HG02759 (cell line): ENCODE data around the gene COL27A1.

Experiments used
- ATAC-seq: cut with Tn5 transposase; IDR thresholded peaks from one replicate; pipeline ENCODE4 v1.9.1; 2021; ENCODE audit warnings: mild to moderate bottlenecking, moderate library complexity; ENCODE audit not compliant: unreplicated experiment

Gene COL27A1

DNA sequence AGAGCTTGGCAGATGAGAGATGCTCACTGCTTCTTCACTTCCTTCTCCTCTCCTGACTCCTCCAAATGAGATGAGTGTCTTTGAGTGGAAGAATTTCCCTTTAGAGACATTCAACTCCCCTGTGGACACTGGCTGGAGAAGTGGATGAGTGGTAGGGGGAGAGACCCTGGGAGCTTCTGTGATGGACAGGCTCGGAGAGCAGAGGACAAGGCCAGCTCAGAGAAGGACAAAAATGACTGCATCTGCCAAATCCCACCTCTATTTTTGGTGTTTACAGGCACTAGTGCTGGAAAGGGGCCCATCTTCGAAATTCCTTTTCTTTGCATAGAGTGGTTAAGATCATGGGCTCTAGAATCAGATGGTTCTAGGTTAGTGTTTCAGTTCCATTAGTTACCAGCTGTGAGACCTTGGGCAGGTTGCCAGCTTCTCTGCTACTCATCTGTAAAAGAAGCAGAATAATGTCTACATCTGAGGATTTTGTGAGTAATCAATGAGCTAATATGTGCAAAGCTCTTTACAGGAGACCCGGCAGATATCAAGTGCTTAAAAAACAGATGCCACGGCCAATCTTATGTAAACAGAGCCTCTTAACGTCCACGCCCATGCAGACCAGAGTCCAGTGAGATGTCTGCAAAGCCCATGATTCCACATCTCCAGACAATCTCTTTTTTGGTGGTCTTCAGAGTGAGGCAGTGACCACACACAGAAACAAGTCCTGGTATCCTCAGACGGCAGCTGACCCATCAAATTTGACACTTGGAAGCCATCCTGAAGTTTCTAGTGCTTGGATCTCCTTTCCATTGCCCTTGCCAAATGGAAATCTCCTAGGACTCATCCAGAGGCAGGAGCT lies 13.6 kb upstream of the COL27A1 start:
- ATAC-seq: no peak

DNA sequence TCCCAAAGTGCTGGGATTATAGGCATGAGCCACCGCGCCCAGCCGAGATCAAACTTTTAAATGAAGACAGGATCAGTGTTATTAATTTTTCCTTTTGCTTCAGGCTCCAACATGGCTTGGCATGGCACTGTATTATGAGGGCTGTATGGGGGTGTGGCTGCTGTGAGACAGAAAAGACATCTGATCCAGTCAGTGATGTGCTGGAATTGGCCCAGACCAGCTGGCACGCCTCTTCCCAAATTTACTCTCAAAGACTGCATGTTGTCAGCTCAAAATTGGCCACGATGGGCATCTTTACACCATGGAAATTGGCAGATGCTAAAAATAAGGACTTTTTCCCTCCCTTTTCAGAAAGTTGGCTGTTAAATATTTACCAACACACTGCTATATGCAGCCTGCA lies 12.1 kb upstream of the COL27A1 start:
- ATAC-seq: no peak

DNA sequence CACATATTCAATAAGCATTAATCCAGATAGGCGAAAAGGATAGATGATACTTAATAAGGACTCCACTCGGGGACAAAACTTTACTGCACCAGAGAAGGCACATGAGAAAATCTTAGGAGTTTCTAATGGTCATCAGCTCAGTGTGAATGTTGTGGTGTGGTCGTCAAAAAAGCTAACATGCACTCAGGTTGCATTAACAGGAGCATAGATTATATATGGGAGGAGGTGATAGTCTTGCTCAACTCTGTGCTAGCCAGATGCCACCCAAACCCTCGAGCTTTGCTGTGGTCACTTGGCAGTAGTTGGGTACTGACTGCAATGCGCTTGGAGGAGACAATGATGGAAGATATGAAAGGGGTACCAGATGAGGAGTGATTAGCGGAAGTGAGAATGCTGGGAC lies 8.6 kb upstream of the COL27A1 start:
- ATAC-seq: no peak

DNA sequence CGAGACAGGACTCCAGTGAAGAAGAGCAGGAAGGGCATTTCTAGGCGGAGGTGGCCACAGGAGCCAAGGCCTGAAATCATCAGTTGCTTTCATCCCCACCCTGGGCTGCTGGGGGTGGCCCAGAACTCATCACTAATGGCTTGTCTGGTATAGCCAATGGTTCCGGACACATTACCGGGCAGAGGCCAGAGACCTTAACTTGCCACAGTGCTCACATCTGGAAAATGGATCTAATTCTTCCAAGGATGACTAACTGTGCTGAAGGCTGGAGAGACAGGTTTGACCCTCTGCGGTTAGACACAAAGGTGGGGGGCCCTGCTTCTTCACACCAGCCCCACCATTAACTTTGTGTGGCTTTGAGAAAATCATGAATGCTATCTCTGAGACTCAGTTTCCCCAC lies 6.2 kb upstream of the COL27A1 start:
- no peak for ATAC-seq

DNA sequence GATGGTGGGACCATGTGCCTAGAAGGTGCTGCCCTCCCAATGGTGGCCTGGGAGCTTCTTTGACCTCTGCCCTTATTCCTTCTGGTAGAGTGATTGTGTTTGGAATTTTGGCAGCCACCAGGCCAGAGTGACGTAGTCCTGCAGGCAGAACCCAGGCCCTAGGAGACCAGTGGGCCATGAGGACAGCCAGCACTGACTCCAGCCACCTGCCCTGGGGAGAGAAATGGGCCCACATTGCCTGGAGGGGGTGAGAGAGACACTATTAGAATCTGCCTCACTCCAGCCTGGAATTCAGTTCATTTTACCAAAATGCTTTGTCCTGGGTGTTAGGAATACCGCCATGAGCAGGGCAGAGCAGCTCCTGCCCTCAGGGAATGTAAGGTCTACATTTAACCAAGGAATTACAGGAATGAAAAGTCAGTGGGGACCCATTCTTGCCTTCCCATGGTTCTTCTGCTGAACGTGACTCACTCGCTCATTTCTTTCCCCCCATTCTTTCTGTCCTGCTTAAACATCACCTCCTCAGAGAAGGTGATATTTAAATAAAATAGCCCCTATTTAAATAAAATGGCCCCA lies 5.5 kb upstream of the COL27A1 start:
- ATAC-seq: no peak

DNA sequence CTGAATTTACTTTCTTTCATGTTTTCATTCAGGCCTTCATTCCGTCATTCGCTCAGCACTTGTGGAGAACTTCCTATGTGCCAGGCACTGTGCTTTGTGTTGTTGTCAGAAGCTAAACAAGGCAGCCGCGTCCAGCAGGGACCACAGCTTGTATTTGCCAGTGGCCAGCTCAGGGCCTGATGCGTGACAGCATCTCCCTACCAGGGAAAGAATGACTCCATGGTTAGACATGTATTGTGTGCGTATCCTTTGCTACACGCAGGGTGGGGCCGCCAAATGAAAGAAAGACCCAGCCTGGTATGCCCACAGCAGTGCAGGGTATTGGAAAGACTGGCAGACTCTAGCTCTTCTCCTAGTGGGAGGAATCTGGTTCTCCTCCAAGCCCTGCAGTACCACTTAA lies 4.7 kb upstream of the COL27A1 start:
- ATAC-seq: no peak

DNA sequence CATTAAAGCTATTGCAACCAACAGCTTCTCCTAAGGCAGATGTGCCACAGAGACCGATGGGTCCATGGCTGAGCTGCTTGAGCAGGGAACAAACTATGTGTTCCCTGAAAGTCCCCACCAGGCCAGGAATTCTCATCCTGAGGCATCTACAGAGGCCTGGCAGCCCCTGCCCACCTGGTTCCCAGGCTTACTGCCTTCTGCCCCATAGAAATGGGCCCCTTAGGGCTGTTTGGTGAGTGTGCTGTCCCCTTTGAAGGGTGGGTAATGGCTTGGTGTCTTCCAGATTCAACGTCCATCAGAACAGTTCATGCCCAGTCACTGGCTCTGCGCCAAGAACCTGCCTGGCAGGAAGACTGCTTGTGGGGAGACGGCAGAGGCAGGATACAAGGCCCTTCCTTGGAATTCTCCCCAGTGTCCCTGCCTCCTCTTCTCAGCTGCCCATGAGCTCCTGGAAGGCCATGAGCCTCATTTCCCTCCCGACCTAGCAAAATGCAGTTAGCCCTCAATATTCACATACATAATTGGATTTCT lies 3.8 kb upstream of the COL27A1 start:
- no peak for ATAC-seq

DNA sequence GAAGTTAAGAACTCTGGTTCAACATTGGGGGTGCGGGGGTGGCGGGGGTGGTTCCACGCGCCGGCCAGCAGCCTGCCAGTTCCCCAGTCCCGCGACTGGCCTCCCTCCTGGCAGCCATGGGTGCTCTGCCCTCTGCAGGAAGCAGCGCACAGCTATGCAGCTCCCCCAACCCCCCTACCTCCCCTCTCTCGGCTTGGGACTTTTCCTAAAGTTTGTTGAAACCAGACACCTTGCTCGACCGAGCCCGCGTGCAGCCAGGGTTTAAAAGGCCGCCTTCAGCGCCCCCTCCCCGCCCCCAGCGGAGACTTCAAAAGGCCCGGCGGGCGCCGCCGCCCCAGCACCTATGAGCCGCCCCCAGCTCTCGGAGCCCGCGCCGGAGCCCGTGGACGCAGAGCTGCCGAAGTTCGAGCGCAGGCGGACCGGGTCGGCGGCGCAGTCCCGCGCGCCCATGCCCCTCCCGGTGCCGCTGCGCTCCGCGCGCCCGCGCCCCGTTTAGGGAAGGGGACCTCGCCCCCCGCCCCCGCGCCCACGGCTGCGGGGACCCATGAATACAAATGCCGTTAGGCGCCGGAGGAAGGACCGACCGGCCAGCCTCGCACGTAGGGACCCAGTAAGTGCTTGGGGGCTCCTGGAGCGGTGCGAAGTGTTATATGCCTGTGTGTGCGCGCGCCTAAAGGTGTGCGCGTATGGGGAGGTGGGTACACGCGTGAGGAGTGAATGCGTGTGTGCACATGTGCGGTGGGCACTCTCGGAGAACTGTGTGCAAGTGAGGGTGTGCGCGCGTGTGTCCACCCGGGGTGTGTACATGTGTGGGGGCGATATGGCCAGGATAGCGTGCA lies 1.4 kb upstream of the COL27A1 start:
- ATAC-seq: no peak

DNA sequence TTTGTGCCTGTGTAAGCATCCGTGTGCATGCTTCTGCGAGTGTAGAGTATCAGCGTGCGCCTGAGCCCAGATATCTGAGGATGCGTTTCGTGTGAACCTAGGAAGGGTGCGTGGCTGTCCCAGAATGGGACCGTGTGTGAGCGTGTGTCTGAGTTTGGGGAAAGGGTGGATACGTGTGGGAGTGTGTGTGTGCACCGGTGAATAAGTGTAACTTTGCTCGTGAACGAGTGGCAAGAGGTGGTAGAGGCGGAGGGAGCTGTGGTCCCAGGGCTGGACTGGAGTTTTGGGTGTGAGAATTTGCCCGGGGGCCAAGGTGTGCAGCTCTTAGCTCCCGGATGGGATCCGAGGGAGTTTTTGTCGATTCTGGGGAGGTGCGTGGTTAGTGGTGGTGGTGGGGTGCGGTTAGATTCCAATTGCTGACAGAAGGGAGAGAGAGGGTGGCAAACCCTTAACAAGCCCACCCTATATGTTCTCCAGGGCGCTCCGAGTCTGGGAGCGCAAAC lies 686 bp upstream of the COL27A1 start:
- no peak for ATAC-seq

DNA sequence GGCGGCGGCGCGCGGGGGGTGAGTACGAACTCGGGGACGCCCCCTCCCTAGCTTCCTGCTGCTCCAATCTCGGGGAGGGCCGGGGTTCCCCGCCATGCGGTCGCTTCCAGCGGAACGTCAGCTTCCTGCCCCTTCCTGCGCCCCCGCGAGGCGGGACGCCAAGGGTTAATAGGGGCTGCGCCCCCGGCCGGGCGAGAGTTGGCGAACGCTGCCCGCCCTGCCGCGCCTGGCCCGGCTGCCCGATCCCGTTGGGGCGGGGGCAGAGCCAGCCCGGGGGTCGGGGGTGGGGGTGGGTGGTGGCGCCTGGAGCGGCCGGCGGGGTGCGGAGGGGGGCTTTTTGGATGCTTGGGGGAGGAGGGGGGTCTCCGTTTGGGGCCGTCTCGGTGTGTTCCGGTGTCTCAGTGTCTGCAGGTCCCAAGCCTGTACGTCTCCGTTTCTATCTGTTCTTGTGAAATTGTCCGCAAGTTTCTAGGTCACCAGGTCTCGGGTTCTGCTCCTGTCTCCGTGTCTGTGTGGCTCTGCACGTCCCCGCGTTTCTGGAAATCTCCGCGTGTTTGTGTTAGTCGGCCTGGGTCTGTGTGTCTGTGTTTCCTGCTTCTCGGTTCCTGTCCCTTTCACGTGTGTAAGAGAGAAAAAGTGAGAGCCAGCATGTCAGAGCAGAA lies 789 bp downstream of the COL27A1 start:
- ATAC-seq: no peak

DNA sequence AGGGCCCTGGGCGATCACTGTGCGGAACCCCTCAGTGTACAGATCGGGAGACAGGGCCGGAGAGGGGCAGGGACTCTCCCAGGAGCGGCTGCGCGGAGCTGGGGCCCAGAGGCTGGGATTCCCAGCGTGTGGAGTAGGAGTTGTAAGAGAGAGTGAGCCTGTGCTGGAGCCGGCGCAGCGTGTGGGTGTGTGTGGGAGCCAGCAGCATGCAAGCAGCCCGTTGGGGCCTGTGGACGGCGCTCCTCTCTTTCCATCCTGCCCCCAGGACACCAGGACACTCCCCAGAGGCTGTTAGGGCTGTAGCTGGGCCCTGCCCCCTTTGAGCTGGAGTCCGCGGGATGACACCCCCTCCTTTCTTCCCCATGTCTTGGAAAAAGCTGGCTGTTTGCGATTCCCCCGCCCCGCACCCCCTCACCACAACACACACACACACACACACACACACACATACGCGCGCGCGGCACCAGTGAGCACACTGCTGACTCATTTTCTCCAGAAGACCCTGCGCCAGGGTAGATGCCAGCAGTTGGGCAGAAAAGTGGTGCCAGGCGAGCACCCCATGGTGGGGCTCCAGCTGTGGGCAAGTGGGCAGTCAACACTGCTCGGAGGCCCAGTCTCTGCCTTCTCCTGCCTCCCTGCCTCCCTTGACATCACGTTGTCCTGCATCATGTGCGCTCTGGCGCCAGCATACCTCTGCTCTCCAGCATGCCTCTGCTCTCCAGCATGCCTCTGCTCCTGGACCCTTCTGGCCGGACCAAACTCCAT lies 1.5 kb downstream of the COL27A1 start:
- ATAC-seq: no peak

DNA sequence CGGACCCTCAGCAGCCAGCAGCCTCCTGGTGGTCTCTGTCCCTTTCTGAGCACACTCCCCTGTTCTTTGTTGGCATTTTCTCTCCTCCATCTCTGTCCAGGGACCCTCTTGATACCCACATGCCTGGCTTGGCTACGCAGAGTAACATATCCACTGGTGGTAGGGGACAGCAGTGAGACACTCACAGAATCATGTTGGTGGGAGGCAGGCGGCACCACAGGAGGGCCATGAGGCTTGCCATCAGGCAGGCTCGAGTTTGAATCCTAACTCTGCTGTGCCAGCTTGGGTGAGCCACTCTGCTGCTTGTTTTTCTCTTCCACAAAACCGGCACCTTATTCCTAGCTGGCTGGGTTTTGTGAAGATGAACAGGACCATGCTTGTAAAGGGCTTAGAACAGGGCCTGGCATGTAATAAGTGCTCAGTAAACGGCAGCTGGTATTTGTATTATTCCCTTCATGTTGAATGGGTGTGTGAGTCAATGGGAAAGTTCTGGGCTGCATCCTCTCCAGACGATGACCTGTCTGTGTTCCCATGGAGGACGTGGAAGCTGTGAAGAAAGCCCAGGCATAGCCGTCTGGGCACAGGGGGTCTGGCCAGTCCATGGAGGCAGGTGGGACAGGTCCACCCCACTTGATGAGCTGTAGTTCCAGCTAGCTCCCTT lies 2.3 kb downstream of the COL27A1 start:
- ATAC-seq: no peak

DNA sequence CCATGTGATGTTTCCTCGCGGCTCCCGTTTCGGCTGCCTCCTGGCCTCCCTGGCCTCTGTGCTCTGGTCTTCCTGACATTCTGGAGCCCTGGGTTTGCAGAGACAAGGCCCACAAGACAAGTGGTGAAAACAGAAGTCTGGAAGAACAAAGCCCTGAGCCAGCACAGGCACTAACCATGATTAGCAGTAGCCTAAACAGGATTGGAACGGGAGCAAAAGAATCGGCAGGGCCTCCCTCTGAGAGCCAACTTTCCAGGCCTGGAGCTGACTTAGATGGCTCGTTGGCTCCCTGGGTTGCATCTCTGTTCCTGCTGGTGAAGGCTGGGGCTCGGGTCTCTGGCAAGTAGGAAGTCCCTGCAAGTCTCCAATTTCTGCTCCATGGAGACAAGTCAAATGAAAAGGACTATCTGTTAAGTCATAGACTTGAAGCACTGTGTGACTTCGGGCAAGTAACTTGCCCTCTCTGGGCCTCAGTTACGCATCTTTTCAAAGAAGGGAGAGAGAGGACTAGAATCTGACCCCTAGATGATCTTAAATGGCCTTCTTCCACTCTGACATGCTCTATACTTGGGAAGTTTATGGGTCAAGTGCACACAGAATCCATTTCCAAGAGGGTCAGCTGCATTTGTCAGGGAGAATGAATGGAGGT lies 3.3 kb downstream of the COL27A1 start:
- ATAC-seq: no peak

DNA sequence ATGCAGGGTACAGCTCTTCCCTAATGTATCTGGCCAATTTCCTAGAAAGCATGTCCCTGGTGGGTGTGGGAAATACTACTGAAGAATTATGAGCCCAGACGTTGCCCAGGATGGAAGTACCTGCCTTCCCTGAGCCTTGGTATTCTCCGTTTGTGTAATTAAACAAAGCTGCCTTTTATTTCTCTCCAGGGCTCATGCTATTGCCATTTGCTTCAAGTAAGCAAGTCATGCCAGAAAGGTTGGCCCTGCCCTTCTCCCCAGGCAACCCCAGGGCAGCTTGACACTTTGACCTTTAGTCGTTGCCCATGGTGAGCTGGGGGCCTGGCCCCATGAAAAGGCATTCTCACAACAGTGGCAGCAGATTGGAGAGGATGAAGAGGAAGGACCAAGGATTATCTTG lies 4.4 kb downstream of the COL27A1 start:
- ATAC-seq: no peak

DNA sequence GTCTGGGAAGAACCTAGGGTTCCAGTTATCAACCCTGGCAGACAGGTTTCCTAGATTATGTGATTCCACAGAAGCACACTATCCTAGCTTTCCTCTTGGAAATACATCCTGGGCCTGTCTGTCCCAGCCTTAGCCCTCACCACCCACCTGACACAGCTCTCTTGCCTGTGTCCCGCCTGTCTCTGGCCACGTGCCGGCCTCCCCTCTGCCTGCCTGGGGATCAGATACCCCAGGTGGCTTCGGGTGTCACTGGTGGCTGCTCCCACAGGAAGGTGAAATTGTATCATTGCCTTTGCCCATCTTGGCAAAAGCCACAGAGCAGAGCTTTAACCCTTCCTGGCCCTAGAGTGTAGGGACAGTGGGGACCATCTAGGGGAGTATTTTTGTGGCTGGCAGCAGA lies 6.2 kb downstream of the COL27A1 start:
- no peak for ATAC-seq

DNA sequence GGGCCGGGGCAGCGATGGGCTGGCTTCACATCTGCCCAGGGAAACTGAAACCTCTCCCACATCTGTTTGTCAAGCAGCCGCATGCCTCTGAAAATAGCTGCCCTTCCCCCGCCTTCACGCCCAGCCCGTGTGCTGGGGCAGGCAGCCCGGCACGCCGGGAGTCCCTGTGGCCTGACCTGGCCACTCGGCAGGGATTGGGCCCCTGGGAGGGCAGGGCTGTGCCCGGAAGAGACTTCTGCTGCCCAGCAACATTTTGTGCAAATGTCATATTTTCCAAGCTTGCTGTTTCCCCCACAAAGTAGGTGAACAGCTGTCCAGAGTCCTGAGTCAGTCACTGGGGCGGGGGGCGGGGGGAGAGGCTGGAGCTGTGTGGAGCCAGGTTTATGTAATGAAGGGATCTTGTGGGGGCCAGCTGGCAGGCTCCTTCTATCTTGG lies 8.2 kb downstream of the COL27A1 start:
- no peak for ATAC-seq

DNA sequence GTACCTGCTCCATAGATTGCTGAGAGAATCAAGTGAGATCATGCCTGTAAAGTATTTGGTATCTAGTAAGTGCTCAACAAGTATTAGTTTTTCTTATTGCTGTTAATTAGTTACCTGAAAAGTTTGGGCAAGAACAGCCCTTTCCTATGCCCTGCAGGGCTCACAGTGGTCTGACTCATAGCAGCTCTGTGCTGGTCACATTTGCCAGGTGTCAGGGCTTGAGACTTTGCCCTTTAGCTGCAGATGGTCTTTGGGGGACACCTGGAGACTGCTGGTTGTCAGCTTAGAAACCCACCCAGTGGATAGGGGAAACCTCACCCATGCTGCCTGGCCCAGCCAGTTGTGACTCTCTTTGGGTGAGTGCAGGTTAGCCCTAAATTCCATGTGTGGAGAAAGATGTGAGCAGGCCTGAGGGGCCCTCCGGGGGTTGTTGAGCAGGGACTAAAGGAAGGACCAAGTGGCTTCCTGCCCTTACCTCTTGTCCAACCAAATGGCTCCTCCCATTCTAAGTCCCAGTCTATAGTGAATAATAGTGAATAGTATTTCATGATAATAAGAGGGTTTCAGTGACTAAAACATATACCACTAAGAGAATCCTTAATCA lies 9.0 kb downstream of the COL27A1 start:
- ATAC-seq: peak; percentile 65

DNA sequence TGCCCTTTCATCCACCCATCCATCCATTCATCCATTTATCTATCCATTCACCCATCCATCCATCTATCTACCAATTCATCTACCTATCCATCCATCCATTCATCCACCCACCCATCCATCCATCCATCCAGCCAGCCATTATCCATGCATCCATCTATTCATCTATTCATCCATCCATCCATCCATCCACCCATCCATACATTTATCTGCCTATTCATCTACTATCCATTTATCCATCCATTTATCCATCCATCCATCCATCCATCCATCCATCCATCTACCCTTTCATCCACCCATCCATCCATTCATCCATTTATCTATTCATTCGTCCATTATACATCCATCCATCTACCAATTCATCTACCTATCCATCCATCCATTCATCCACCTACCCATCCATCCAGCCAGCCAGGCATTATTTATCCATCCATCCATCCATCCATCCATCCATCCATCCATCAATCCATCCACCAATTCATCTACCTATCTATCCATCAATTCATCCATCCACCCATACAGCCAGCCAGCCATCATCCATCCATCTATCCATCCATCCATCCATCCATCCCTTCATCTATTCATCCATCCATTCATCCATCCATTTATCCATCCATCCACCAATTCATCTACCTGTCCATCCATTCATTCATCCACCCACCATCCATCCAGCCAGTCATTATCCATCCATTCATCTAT lies 10.2 kb downstream of the COL27A1 start:
- no peak for ATAC-seq
